Large intestine (tissue), 1 donor: Measurements from ENCODE around the gene ANO5. TPM values are rescaled to one million over a fixed set of nuclear protein-coding genes. Genes with fewer than 3 reads are reported as not detected.

Experiments used
- polyA plus RNA-seq: library from polyadenylated mRNA; unstranded; fragments of 120-200 nt; gene quantifications from one replicate; pipeline ENCODE4 v1.2.1, GENCODE V29; 2013

The ANO5 gene
- polyA plus RNA-seq, 1 donor, result 8.2 TPM

Other genes with a start within 250 kb of the ANO5 start
- not detected for gene SLC17A6, start 145.3 kb downstream of the ANO5 start, polyA plus RNA-seq